Breast epithelium (tissue), 4 donors: Measurements from ENCODE around the gene CFAP20DC. TPM values are rescaled to one million over a fixed set of nuclear protein-coding genes. Genes with fewer than 3 reads are reported as not detected.

Experiments
- DNase-seq, 2 donors: peaks; one replicate each; pipeline ENCODE4 v3.0.0-alpha.2; 2019; ENCODE audit warnings: low spot score in 2 of 2
- H3K27ac ChIP-seq, 2 donors: fragments of 200-600 bp; sonication (generic) in 1 of 2; one replicate each; pipeline ENCODE4 v1.5.1; 2016 to 2019; ENCODE audit warnings: mild to moderate bottlenecking in 1 of 2
- H3K27me3 ChIP-seq, 2 donors: fragments of 200-600 bp; sonication (generic) in 1 of 2; one replicate each; pipeline versions ENCODE4 v1.5.1 to v1.6.0; 2017 to 2019; ENCODE audit warnings: control low read depth in 1 of 2, mild to moderate bottlenecking in 1 of 2
- H3K36me3 ChIP-seq: fragments of 200-600 bp; one replicate; pipeline ENCODE4 v1.5.1; 2019
- H3K4me1 ChIP-seq, 2 donors: fragments of 200-600 bp; sonication (generic); one replicate each; pipeline ENCODE4 v1.5.1; 2016 to 2019; ENCODE audit warnings: control low read depth in 1 of 2
- H3K4me3 ChIP-seq, 3 donors: fragments of 200-600 bp; sonication (generic); 1 replicate in 2 of 3; 2 replicates in 1 of 3; pipeline ENCODE4 v1.5.1; 2016 to 2019; ENCODE audit warnings: mild to moderate bottlenecking in 3 of 3, moderate library complexity in 2 of 3
- H3K9me3 ChIP-seq, 2 donors: fragments of 200-600 bp; sonication (generic) in 1 of 2; one replicate each; pipeline ENCODE4 v1.5.1; 2016 to 2019; ENCODE audit warnings: control low read depth in 1 of 2
- CTCF ChIP-seq, 3 donors: fragments of 450-650 bp; IDR thresholded peaks; one replicate each; pipeline ENCODE4 v1.5.1; 2016 to 2017; ENCODE audit warnings: antibody characterized with exemption in 3 of 3, mild to moderate bottlenecking in 3 of 3, moderate library complexity in 3 of 3
- POLR2A ChIP-seq: fragments of 450-650 bp; IDR thresholded peaks from one replicate; pipeline ENCODE4 v1.6.1; 2016; ENCODE audit warnings: antibody characterized with exemption, mild to moderate bottlenecking, moderate library complexity
- POLR2AphosphoS5 ChIP-seq, 3 donors: sonication (generic); formaldehyde crosslinking; IDR thresholded peaks; one replicate each; pipeline ENCODE4 v1.6.1; 2017; ENCODE audit warnings: antibody characterized with exemption in 3 of 3
- intact Hi-C: fragments of 100-400 bp; cut with DNase I; formaldehyde crosslinking; loops from one replicate; pipeline ENCODE4 v1.15.1; 2023; ENCODE audit warnings: low total_unique reads
- total RNA-seq, 3 donors: library from RNA; depleted of rRNA; stranded (reverse); fragments of >200 nt; gene quantifications; one replicate each; pipeline ENCODE4 v1.1.0, GENCODE V29; 2016

CFAP20DC gene
- total RNA-seq, 3 donors from 2014 or later: 0.44 to 3.3 (median 2.4) TPM

- H3K27me3 ChIP-seq: no peaks in the 10 kb centered on the region
- no peaks in the 10 kb centered on the region for H3K36me3 ChIP-seq
- H3K27ac ChIP-seq: no peak overlapping the region
- no peak overlapping the region for H3K4me3 ChIP-seq
- H3K9me3 ChIP-seq: no peaks in the 10 kb centered on the region
- TF ChIP-seq CTCF (IDR thresholded peaks at IDR 0.05) (no peak), POLR2AphosphoS5 (IDR thresholded peaks at IDR 0.05) (no peak), POLR2A (no peak)
- H3K4me1 ChIP-seq: no peaks in the 10 kb centered on the region
- DNase-seq: no peak
- intact Hi-C loops: no loop called here
Measured at GRCh38 chr3:58999134-58999773, 50.6 kb downstream of the CFAP20DC start.

GRCh38 chr3:58998476-58999117 is 51.2 kb downstream of the CFAP20DC start:
- Histone ChIP-seq H3K4me3 (no peak overlapping the region), H3K27me3 (no peaks in the 10 kb centered on the region), H3K4me1 (no peaks in the 10 kb centered on the region), H3K9me3 (no peaks in the 10 kb centered on the region), H3K27ac (no peak overlapping the region), H3K36me3 (no peaks in the 10 kb centered on the region)
- no peak for DNase-seq
- intact Hi-C loops: no loop called here
- TF ChIP-seq POLR2A: no peak
- no peak for TF ChIP-seq POLR2AphosphoS5 (IDR thresholded peaks at IDR 0.05)
- TF ChIP-seq CTCF (IDR thresholded peaks at IDR 0.05): no peak

GRCh38 chr3:58996730-58997129 is 53.1 kb downstream of the CFAP20DC start:
- Histone ChIP-seq H3K9me3 (no peaks in the 10 kb centered on the region), H3K27ac (no peak overlapping the region), H3K36me3 (no peaks in the 10 kb centered on the region), H3K27me3 (no peaks in the 10 kb centered on the region), H3K4me3 (no peak overlapping the region), H3K4me1 (no peaks in the 10 kb centered on the region)
- no peak for DNase-seq
- TF ChIP-seq POLR2AphosphoS5 (IDR thresholded peaks at IDR 0.05) (no peak), CTCF (IDR thresholded peaks at IDR 0.05) (no peak), POLR2A (no peak)
- intact Hi-C loops: no loop called here

GRCh38 chr3:58994746-58995330 is 55.0 kb downstream of the CFAP20DC start:
- TF ChIP-seq POLR2A (no peak), POLR2AphosphoS5 (IDR thresholded peaks at IDR 0.05) (no peak), CTCF (IDR thresholded peaks at IDR 0.05) (peak in 2 of 3 donors; percentile 16 to 39)
- Histone ChIP-seq H3K4me1 (no peaks in the 10 kb centered on the region), H3K36me3 (no peaks in the 10 kb centered on the region), H3K27me3 (no peaks in the 10 kb centered on the region), H3K9me3 (no peaks in the 10 kb centered on the region), H3K4me3 (no peak overlapping the region), H3K27ac (no peak overlapping the region)
- DNase-seq: no peak
- intact Hi-C loops: no loop called here

GRCh38 chr3:58993547-58993946 is 56.3 kb downstream of the CFAP20DC start:
- TF ChIP-seq POLR2A: no peak
- intact Hi-C loops: no loop called here

More at GRCh38 chr3:58993547-58993946, 56.3 kb downstream of the CFAP20DC start:
- Histone ChIP-seq H3K4me3 (no peak overlapping the region), H3K4me1 (no peaks in the 10 kb centered on the region), H3K27ac (no peak overlapping the region), H3K36me3 (no peaks in the 10 kb centered on the region), H3K9me3 (no peaks in the 10 kb centered on the region), H3K27me3 (no peaks in the 10 kb centered on the region)
- no peak for DNase-seq
